LHCN-M2 (cell line): Measurements from ENCODE around the gene ANKRD10. TPM values are rescaled to one million over a fixed set of nuclear protein-coding genes. Genes with fewer than 3 reads are reported as not detected.
"Not testable (repeated sequence)": the region's sequence is repeated elsewhere in the genome, so short reads cannot be mapped to it uniquely, and the experiment has no call there.

Source experiments
- DNase-seq: peaks from one replicate; pipeline ENCODE4 v3.0.0-alpha.2; 2012; ENCODE audit warnings: low read depth
- polyA plus RNA-seq: library from polyadenylated mRNA; unstranded; fragments of >200 nt; gene quantifications from one replicate; pipeline ENCODE4 v1.2.1, GENCODE V29; 2012; ENCODE audit warnings: missing spikeins
- total RNA-seq: library from RNA; depleted of rRNA; stranded (reverse); fragments of >200 nt; gene quantifications from 2 replicates; pipeline ENCODE4 v1.2.3, GENCODE V29; 2014; rRNA removed

Gene ANKRD10
- total RNA-seq: 186 and 510 TPM in 2 replicates
- polyA plus RNA-seq: 37.9 TPM

- peak; percentile 99 for DNase-seq
Observed at GRCh38 chr13:110915057-110915873, at the start of gene ANKRD10. TSS of gene ANKRD10 (minus strand) at chr13:110915069. CDS start at chr13:110914934, 135 bp downstream.

GRCh38 chr13:110964229-110965037 is 49.6 kb upstream of the ANKRD10 start:
- no peak for DNase-seq

GRCh38 chr13:110963554-110963970 is 48.7 kb upstream of the ANKRD10 start:
- DNase-seq: no peak

GRCh38 chr13:110961959-110962358 is 47.1 kb upstream of the ANKRD10 start:
- no peak for DNase-seq

- DNase-seq: no peak
Observed at GRCh38 chr13:110960204-110960603, 45.3 kb upstream of the ANKRD10 start.

GRCh38 chr13:110957931-110958330 is 43.1 kb upstream of the ANKRD10 start:
- no peak for DNase-seq

- no peak for DNase-seq
Observed at GRCh38 chr13:110957181-110957884, 42.5 kb upstream of the ANKRD10 start.

GRCh38 chr13:110956216-110956615 is 41.3 kb upstream of the ANKRD10 start:
- DNase-seq: not testable (repeated sequence)

- DNase-seq: peak; percentile 30
Observed at GRCh38 chr13:110955608-110956007, 40.7 kb upstream of the ANKRD10 start.

GRCh38 chr13:110955072-110955503 is 40.2 kb upstream of the ANKRD10 start:
- peak; percentile 98 for DNase-seq

- DNase-seq: not testable (repeated sequence)
Observed at GRCh38 chr13:110954533-110954920, 39.7 kb upstream of the ANKRD10 start.

GRCh38 chr13:110953833-110954532 is 39.1 kb upstream of the ANKRD10 start:
- DNase-seq: no peak

GRCh38 chr13:110953416-110953815 is 38.5 kb upstream of the ANKRD10 start:
- DNase-seq: no peak

- not testable (repeated sequence) for DNase-seq
Observed at GRCh38 chr13:110952135-110952534, 37.3 kb upstream of the ANKRD10 start.

GRCh38 chr13:110950819-110951570 is 36.1 kb upstream of the ANKRD10 start:
- no peak for DNase-seq

- no peak for DNase-seq
Observed at GRCh38 chr13:110950356-110950755, 35.5 kb upstream of the ANKRD10 start.

- no peak for DNase-seq
Observed at GRCh38 chr13:110949628-110950027, 34.8 kb upstream of the ANKRD10 start.

GRCh38 chr13:110949116-110949515 is 34.2 kb upstream of the ANKRD10 start:
- no peak for DNase-seq

GRCh38 chr13:110947338-110947737 is 32.5 kb upstream of the ANKRD10 start:
- DNase-seq: not testable (repeated sequence)

GRCh38 chr13:110945928-110946570 is 31.2 kb upstream of the ANKRD10 start:
- DNase-seq: no peak
